SK-N-MC (cell line): ENCODE results near the gene MACROD2.

Experiments
- EZH2 ChIP-seq: fragments of 200-600 bp; sonication (generic); IDR thresholded peaks from one replicate; pipeline ENCODE4 v1.6.1; 2017; ENCODE audit warnings: antibody characterized with exemption
- POLR2AphosphoS5 ChIP-seq: IDR thresholded peaks from 2 replicates; pipeline ENCODE4 v1.6.1; 2012; ENCODE audit warnings: mild to moderate bottlenecking, low read depth, low read length, borderline replicate concordance

DNA sequence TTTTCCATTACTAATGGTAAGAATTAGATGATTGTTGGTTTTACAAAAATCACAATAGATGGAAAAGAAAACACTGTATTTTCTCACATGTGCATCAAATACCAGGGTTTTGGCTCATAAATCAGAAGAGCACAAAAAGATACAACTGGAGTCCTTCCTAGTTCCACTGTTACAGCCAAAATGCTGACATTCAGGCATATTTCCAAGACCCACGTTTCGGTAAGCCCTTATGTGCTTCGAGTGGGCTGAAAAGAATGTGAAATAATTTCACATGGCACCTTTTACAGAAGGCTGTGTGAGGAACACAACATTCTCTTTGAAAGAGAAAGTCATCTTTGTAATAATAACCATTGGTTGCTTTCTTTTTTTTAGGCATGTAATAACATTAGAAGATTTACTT lies 668.8 kb downstream of the MACROD2 start:
- TF ChIP-seq EZH2 (no peak), POLR2AphosphoS5 (no peak)
